SJCRH30 (cell line): ENCODE results near the gene HSPA8. TPM values are rescaled to one million over a fixed set of nuclear protein-coding genes. Genes with fewer than 3 reads are reported as not detected.
"Not testable (repeated sequence)": the region's sequence is repeated elsewhere in the genome, so short reads cannot be mapped to it uniquely, and the experiment has no call there.

Experiments used
- DNase-seq, 2 experiments: peaks; one replicate each; pipeline ENCODE4 v3.0.0-alpha.2; 2015 to 2020
- H3K27ac ChIP-seq: fragments of 250-450 bp; sonication (Bioruptor Pico); 2 replicates; pipeline ENCODE4 v1.5.1; 2020; ENCODE audit warnings: mild to moderate bottlenecking, moderate library complexity
- H3K27me3 ChIP-seq: fragments of 250-450 bp; sonication (Bioruptor Pico); 2 replicates; pipeline ENCODE4 v1.5.1; 2020; ENCODE audit warnings: mild to moderate bottlenecking, moderate library complexity
- H3K36me3 ChIP-seq: fragments of 250-450 bp; sonication (Bioruptor Pico); 2 replicates; pipeline ENCODE4 v1.5.1; 2020; ENCODE audit warnings: mild to moderate bottlenecking, moderate library complexity
- H3K4me1 ChIP-seq: fragments of 250-450 bp; sonication (Bioruptor Pico); 2 replicates; pipeline ENCODE4 v1.5.1; 2020; ENCODE audit warnings: mild to moderate bottlenecking, moderate library complexity
- H3K4me3 ChIP-seq: fragments of 250-450 bp; sonication (Bioruptor Pico); 2 replicates; pipeline ENCODE4 v1.5.1; 2020; ENCODE audit warnings: mild to moderate bottlenecking, moderate library complexity
- H3K9me3 ChIP-seq: fragments of 250-450 bp; sonication (Bioruptor Pico); replicated peaks from 2 replicates; pipeline ENCODE4 v1.5.1; 2020; ENCODE audit warnings: mild to moderate bottlenecking, moderate library complexity
- total RNA-seq: library from RNA; depleted of rRNA; stranded (reverse); fragments of >200 nt; shearing (Covaris generic); gene quantifications from 2 replicates; pipeline ENCODE4 v1.2.3, GENCODE V29; 2014; rRNA removed

Gene HSPA8
- 2,768 and 2,819 TPM in 2 replicates for total RNA-seq

GRCh38 chr11:123061403-123062157, at the start of gene HSPA8:
Gene HSPA8, minus strand, starts transcription at chr11:123062136. Its CDS starts 812 bp downstream, at chr11:123061324.
- DNase-seq, result peak; percentile 48 to 53
- peak within 1 kb of the TSS; percentile 100 for H3K27ac ChIP-seq
- peaks cover 13% of the 10 kb centered on the region; the same call in 1 of the 2 replicates for H3K4me1 ChIP-seq
- H3K27me3 ChIP-seq, result no peaks in the 10 kb centered on the region
- H3K4me3 ChIP-seq, result peak within 1 kb of the TSS; percentile 92
- H3K9me3 ChIP-seq, result no peaks in the 10 kb centered on the region
- peaks cover 52% of the 10 kb centered on the region for H3K36me3 ChIP-seq

DNA sequence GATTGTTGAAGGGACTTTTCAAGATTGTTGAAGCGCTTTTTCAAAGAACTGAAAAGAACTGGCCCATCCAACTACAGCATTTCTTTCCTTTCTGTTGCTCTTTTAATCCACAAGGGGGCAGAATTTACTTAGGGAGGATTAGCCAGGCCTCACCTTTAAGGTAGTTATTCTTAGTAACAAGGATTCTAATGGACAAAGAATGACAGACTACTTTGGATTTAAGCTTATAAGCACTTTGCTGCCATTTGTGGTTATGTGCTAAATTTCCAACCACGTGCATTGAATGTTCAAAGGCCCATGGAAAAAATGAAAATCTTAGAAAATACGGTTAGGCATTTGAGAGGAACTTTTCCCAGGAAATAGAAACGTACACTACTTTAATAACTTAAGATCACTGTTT, 49.5 kb upstream of the HSPA8 start:
- Histone ChIP-seq H3K9me3 (no peaks in the 10 kb centered on the region), H3K36me3 (no peaks in the 10 kb centered on the region), H3K27me3 (no peaks in the 10 kb centered on the region), H3K4me1 (no peaks in the 10 kb centered on the region), H3K4me3 (no peak overlapping the region), H3K27ac (no peak overlapping the region)
- DNase-seq, result peak in 1 of 2 experiments; percentile 55

- H3K4me3 ChIP-seq, result no peak overlapping the region
- no peak overlapping the region for H3K27ac ChIP-seq
- H3K36me3 ChIP-seq, result no peaks in the 10 kb centered on the region
- no peak for DNase-seq
- no peaks in the 10 kb centered on the region for H3K4me1 ChIP-seq
- no peaks in the 10 kb centered on the region for H3K9me3 ChIP-seq
- H3K27me3 ChIP-seq, result no peaks in the 10 kb centered on the region
Measured at GRCh38 chr11:123110397-123110796, 48.5 kb upstream of the HSPA8 start.

GRCh38 chr11:123107945-123108495, 46.1 kb upstream of the HSPA8 start:
- H3K4me3 ChIP-seq, result no peak overlapping the region
- H3K9me3 ChIP-seq, result no peaks in the 10 kb centered on the region
- no peaks in the 10 kb centered on the region for H3K27me3 ChIP-seq
- H3K36me3 ChIP-seq, result no peaks in the 10 kb centered on the region
- H3K4me1 ChIP-seq, result no peaks in the 10 kb centered on the region
- no peak for DNase-seq
- no peak overlapping the region for H3K27ac ChIP-seq

DNA sequence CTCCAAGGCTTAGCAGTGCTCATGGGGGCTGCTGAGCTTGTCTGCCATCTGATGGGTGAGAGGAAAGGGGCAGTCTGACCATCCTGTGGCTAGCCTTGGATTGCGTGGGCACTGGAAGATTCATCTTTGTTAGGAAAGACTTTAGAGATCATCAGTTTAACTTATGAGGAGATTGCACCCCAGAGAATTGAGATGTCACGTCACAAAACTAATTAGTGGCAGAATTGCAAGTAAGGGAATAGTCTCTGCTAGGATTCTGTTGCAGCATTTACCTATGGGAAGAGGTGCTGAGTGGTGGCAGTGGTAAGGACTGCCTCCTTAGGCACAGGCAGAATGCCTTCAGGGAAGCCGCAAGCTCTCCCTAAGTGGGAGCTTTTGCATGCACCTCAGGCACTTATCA, 42.8 kb upstream of the HSPA8 start:
- Histone ChIP-seq H3K36me3 (no peaks in the 10 kb centered on the region), H3K27ac (no peak overlapping the region), H3K4me1 (no peaks in the 10 kb centered on the region)

DNA sequence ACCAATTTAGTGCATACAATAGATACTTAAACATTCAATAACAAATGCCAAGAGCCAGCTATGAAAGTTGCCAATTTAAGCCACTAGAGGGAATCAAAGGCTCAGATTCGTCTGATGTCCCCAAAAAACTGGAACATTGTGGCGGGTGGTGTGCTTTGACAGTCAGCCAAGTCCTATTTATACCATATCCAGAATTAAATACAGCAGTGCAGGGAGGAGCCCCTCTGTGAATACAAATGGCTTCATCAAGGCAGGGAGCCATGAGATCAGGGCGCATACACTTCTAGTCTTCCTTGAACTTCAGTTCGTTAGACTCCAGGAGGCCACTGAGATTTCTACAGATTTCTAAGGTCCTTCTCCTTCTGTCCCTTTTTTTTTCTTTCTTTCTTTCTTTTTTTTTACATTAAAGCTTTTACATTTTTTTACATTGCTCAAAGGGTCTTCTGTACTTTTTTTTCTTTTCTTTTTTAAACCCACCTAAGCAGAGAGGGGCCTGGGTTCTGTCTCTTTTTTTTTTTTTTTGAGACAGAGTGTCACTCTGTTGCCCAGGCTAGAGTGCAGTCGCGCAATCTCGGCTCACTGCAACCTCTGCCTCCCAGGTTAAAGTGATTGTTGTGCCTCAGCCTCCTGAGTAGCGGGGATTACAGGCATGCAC, 41.5 kb upstream of the HSPA8 start:
- Histone ChIP-seq H3K27me3 (no peaks in the 10 kb centered on the region), H3K9me3 (no peaks in the 10 kb centered on the region), H3K36me3 (no peaks in the 10 kb centered on the region), H3K27ac (no peak overlapping the region), H3K4me1 (no peaks in the 10 kb centered on the region), H3K4me3 (no peak overlapping the region)
- DNase-seq, result peak; percentile 60 to 79

More for the DNA sequence above, 42.8 kb upstream of the HSPA8 start:
- no peak overlapping the region for H3K4me3 ChIP-seq
- no peaks in the 10 kb centered on the region for H3K27me3 ChIP-seq
- H3K9me3 ChIP-seq, result no peaks in the 10 kb centered on the region
- no peak for DNase-seq

DNA sequence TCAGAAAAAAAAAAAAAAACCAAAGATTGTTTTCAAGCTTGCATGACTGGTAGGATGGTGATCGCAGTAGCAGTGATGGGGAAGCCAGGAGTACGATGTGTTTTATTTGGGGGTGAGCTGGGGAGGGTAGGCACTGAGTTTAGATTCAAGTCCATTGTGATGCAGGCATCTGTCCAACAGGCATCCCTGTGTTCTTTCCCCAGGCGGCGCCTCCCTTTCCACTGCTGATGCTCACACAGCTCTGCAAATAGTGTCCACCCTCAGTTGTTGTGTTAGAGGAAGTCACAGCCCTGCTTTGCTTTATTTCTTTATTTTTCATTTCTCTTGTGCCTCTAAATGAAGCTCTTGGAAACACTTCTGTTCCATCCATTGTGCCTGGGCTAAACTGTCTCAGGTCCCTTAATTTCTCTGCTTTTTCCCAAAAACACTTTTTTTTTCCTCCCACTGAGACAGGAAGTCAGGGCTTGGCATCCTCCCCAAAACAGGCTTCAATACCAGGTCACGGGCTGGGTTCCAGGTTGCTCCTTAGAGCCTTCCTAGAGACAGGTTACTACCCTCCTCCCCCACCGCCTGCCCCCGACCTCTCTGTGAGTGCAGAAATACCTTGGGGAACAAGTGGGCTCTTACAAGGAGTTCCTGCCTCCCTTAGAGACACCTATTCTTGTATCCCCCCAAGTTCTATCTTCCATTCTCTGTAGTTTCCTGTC, 38.6 kb upstream of the HSPA8 start:
- no peak overlapping the region for H3K4me3 ChIP-seq
- no peak overlapping the region for H3K27ac ChIP-seq
- no peaks in the 10 kb centered on the region for H3K27me3 ChIP-seq
- H3K9me3 ChIP-seq, result no peaks in the 10 kb centered on the region
- H3K4me1 ChIP-seq, result no peaks in the 10 kb centered on the region
- 0 out of 2 replicates have a peak, but pooled peaks cover 3% of the 10 kb centered on the region for H3K36me3 ChIP-seq
- no peak for DNase-seq

- Histone ChIP-seq H3K27ac (no peak overlapping the region), H3K4me3 (no peak overlapping the region), H3K27me3 (no peaks in the 10 kb centered on the region), H3K9me3 (no peaks in the 10 kb centered on the region), H3K4me1 (no peaks in the 10 kb centered on the region), H3K36me3 (0 out of 2 replicates have a peak, but pooled peaks cover 8% of the 10 kb centered on the region)
- DNase-seq, result no peak
Measured at GRCh38 chr11:123098990-123099389, 37.1 kb upstream of the HSPA8 start.

DNA sequence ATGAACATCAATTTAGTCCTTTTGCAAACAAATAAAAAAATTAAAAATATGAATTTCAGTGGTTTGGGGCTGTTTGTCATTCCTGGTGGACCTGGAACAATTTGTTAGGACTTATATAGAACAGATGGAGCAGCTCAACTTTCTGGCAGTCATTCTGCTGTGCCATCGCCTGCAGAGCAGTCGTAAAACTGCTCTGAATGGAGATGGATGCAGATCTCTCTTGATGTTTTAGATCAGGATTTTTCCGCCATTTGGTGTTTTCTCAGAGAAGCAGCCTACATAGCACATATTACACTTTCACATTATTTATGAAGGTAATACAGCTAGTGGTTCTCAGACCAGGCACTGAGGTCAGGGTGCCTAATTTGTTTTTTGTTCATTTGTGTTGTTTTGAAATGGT, 31.8 kb upstream of the HSPA8 start:
- Histone ChIP-seq H3K36me3 (0 out of 2 replicates have a peak, but pooled peaks cover 8% of the 10 kb centered on the region), H3K9me3 (no peaks in the 10 kb centered on the region), H3K27me3 (no peaks in the 10 kb centered on the region), H3K4me3 (no peak overlapping the region), H3K4me1 (no peaks in the 10 kb centered on the region), H3K27ac (no peak overlapping the region)
- DNase-seq, result no peak

DNA sequence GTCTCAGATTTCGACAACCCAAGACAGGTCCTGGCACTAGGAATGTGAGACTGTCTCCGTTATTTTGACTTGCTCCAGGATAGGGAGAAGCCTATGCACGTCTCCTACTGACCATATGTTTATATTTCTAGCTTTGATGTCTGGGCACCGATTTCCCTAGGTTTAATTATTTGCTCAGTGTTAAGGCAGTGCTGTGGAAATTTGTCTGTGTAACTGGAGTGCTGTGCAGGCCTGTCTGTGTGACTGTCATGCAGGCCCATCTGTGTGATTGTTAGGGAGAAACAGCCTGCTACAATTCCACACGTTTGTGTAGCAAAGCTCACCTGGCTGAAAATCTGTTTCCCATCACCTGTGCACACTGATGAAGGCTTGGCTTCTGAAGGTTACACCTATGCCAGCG, 29.6 kb upstream of the HSPA8 start:
- Histone ChIP-seq H3K4me3 (no peak overlapping the region), H3K27me3 (no peaks in the 10 kb centered on the region), H3K4me1 (no peaks in the 10 kb centered on the region), H3K36me3 (0 out of 2 replicates have a peak, but pooled peaks cover 8% of the 10 kb centered on the region), H3K27ac (no peak overlapping the region), H3K9me3 (no peaks in the 10 kb centered on the region)
- no peak for DNase-seq

- H3K27me3 ChIP-seq, H3K36me3 ChIP-seq, H3K9me3 ChIP-seq, DNase-seq, H3K4me3 ChIP-seq, H3K4me1 ChIP-seq, H3K27ac ChIP-seq: not testable (repeated sequence)
Measured at GRCh38 chr11:123090168-123090567, 28.2 kb upstream of the HSPA8 start.

GRCh38 chr11:123088896-123089295, 27.0 kb upstream of the HSPA8 start:
- H3K4me1 ChIP-seq, H3K36me3 ChIP-seq, H3K27me3 ChIP-seq, H3K9me3 ChIP-seq, DNase-seq, H3K27ac ChIP-seq, H3K4me3 ChIP-seq: not testable (repeated sequence)

DNA sequence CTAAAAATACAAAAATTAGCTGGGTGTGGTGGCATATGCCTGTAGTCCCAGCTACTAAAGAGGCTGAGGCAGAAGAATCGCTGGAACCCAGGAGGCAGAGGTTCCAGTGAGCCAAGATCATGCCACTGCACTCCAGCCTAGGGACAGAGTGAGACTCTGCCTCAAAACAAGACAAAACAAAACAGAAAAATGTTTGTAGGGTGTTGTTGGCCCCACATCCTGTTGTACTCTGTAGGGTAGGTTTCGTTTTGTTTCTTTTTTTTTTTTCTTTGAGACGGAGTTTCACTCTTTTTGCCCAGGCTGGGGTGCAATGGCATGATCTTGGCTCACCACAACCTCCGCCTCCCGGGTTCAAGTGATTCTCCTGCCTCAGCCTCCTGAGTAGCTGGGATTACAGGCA, 25.7 kb upstream of the HSPA8 start:
- not testable (repeated sequence) for H3K27ac ChIP-seq, H3K36me3 ChIP-seq, DNase-seq, H3K27me3 ChIP-seq, H3K4me1 ChIP-seq, H3K4me3 ChIP-seq, H3K9me3 ChIP-seq

DNA sequence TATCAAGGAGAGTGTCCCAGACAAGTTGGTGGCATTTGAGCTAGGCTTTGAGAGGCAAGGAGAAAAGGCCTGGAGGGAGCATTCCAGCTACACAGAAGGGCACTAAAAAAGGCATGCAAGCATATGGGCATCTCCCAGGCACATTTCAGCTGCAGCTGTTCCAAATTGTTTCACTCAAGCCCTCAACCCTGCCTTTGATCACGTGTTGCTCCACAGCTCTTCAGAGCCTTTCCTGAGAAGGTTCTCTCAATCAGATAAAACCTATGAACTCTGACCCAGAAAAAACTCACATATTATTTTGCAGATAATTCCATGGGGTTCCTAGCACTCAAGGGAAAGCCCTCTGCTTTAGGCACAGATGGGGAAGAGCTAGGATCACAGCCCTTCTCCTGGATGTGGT, 24.4 kb upstream of the HSPA8 start:
- peak; percentile 75 to 89 for DNase-seq
- Histone ChIP-seq H3K9me3 (no peaks in the 10 kb centered on the region), H3K36me3 (peaks cover 2% of the 10 kb centered on the region; the same call in 1 of the 2 replicates), H3K27ac (peak overlapping the region; percentile 46), H3K27me3 (no peaks in the 10 kb centered on the region), H3K4me3 (no peak overlapping the region), H3K4me1 (peaks cover 4% of the 10 kb centered on the region)

DNA sequence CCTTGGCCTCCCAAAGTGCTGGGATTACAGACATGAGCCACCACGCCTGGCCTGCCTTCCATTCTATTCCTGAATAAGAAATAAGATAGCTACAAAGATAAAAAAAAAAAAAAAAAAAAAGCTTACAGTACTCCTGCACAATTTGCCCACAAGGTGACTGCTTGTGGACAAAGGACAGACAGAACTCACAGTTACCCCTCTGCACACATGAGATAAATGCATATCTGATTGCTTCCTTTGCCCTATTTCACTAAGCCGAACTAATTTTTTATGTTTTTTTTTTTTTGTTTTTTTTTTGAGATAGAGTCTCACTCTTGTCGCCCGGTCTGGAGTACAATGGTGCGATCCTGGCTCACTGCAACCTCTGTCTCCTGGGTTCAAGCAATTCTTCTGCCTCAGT, 23.6 kb upstream of the HSPA8 start:
- Histone ChIP-seq H3K27me3 (no peaks in the 10 kb centered on the region), H3K27ac (no peak overlapping the region), H3K4me1 (peaks cover 4% of the 10 kb centered on the region), H3K36me3 (peaks cover 2% of the 10 kb centered on the region; the same call in 1 of the 2 replicates), H3K9me3 (no peaks in the 10 kb centered on the region), H3K4me3 (no peak overlapping the region)
- DNase-seq, result no peak
